Upper lobe of left lung (tissue), 6 donors: Measurements from ENCODE around the gene CAPN12. TPM values are rescaled to one million over a fixed set of nuclear protein-coding genes. Genes with fewer than 3 reads are reported as not detected.

ENCODE experiments used
- ATAC-seq, 2 donors: fragments of 200-7000 bp; cut with Tn5 transposase; one replicate each; pipeline ENCODE4 v1.9.1; 2022; ENCODE audit warnings: mild to moderate bottlenecking in 2 of 2, moderate library complexity in 2 of 2; ENCODE audit not compliant: low FRiP score in 2 of 2
- DNase-seq, 2 donors: peaks; one replicate each; pipeline ENCODE4 v3.0.0-alpha.2; 2019 to 2020
- H3K27ac ChIP-seq, 4 donors: fragments of 200-600 bp; sonication (generic); one replicate each; pipeline ENCODE4 v1.5.1; 2016 to 2019
- H3K27me3 ChIP-seq, 4 donors: fragments of 200-600 bp; sonication (generic); one replicate each; pipeline ENCODE4 v1.5.1; 2017 to 2019
- H3K36me3 ChIP-seq, 4 donors: fragments of 200-600 bp; sonication (generic); one replicate each; pipeline ENCODE4 v1.5.1; 2016 to 2019
- H3K4me1 ChIP-seq, 4 donors: fragments of 200-600 bp; sonication (generic); one replicate each; pipeline ENCODE4 v1.5.1; 2018 to 2019
- H3K4me3 ChIP-seq, 4 donors: fragments of 200-600 bp; sonication (generic); one replicate each; pipeline ENCODE4 v1.5.1; 2017 to 2019; ENCODE audit warnings: mild to moderate bottlenecking in 2 of 4, moderate library complexity in 1 of 4
- H3K9me3 ChIP-seq, 4 donors: fragments of 200-600 bp; sonication (generic); one replicate each; pipeline ENCODE4 v1.5.1; 2018 to 2019
- EP300 ChIP-seq, 4 donors: sonication (generic); formaldehyde crosslinking; IDR thresholded peaks; one replicate each; pipeline ENCODE4 v1.5.1; 2017; ENCODE audit warnings: antibody characterized with exemption in 4 of 4, control low read depth in 2 of 4
- POLR2A ChIP-seq, 4 donors: fragments of 450-650 bp; IDR thresholded peaks; one replicate each; pipeline ENCODE4 v1.5.1; 2016 to 2017; ENCODE audit warnings: antibody characterized with exemption in 4 of 4, mild to moderate bottlenecking in 2 of 4
- POLR2AphosphoS5 ChIP-seq, 2 donors: sonication (generic); formaldehyde crosslinking; IDR thresholded peaks; one replicate each; pipeline ENCODE4 v1.5.1; 2017; ENCODE audit warnings: antibody characterized with exemption in 2 of 2
- WGBS, 2 donors: methylation state at CpG; one replicate each; pipeline ENCODE4 v1.1.5; 2017 to 2018; 5-methylcytosine and 5-hydroxymethylcytosine counted together
- total RNA-seq, 6 donors: library from RNA; depleted of rRNA in 4 of 6; stranded (reverse); fragments of >200 nt in 4 of 6; gene quantifications; one replicate each; pipeline versions ENCODE4 v1.1.0 to v1.2.1, GENCODE V29; 2016 to 2021
- TF ChIP-seq, protein P1 (sequence below), 6 experiments: fragments of 450-650 bp in 4 of 6; fragments of 200-600 bp in 2 of 6; sonication (generic) in 2 of 6; IDR thresholded peaks; one replicate each; pipeline ENCODE4 v1.5.1; 2016 to 2019; ENCODE audit warnings: antibody characterized with exemption in 6 of 6
- donor health status: DM: no; HTN: no; CAD: no; lungs with moderate emphysema.
- donor health status: DM: no; HTN: yes; CAD: no; lungs with severe emphysema.

Gene CAPN12
- total RNA-seq, 6 donors from 2014 or later = 5.2 to 93.2 (median 11.1) TPM

DNA sequence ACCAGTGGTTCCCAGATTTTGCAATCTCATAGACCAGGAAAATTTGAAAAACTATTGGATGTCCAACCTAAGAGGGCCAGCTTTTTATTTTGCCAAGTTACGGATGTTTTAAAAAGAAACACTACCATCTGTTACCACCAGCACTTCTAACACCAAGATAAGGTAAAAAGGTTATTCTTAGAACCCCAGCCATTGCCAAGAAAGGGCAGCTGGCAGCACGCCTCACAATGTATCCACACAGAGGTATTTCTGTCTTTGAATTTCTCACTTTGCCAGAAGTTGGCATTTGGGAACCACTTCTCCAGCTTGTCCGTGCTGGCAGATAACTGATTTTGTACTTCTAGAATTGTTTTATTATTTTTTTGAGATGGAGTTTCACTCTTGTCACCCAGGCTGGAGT is 28.7 kb downstream of the CAPN12 start:
- Histone ChIP-seq H3K27ac (peak overlapping the region in 1 of 4 donors; percentile 14), H3K27me3 (no peaks in the 10 kb centered on the region), H3K36me3 (peaks cover 25 to 100% (median 94%) of the 10 kb centered on the region in 4 donors), H3K4me3 (no peak overlapping the region), H3K4me1 (peaks cover 33 to 50% (median 42%) of the 10 kb centered on the region in 4 donors), H3K9me3 (no peaks in the 10 kb centered on the region)
- no peak for ATAC-seq
- 84 to 87% methylated on average over 3 of the region's 3 CpGs for WGBS, 2 donors
- no peak for DNase-seq
- TF ChIP-seq EP300 (IDR thresholded peaks at IDR 0.05) (no peak), POLR2AphosphoS5 (IDR thresholded peaks at IDR 0.05) (no peak), POLR2A (IDR thresholded peaks at IDR 0.05) (no peak)
- TF ChIP-seq, protein P1, sequence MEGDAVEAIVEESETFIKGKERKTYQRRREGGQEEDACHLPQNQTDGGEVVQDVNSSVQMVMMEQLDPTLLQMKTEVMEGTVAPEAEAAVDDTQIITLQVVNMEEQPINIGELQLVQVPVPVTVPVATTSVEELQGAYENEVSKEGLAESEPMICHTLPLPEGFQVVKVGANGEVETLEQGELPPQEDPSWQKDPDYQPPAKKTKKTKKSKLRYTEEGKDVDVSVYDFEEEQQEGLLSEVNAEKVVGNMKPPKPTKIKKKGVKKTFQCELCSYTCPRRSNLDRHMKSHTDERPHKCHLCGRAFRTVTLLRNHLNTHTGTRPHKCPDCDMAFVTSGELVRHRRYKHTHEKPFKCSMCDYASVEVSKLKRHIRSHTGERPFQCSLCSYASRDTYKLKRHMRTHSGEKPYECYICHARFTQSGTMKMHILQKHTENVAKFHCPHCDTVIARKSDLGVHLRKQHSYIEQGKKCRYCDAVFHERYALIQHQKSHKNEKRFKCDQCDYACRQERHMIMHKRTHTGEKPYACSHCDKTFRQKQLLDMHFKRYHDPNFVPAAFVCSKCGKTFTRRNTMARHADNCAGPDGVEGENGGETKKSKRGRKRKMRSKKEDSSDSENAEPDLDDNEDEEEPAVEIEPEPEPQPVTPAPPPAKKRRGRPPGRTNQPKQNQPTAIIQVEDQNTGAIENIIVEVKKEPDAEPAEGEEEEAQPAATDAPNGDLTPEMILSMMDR (IDR thresholded peaks at IDR 0.05) = no peak

DNA sequence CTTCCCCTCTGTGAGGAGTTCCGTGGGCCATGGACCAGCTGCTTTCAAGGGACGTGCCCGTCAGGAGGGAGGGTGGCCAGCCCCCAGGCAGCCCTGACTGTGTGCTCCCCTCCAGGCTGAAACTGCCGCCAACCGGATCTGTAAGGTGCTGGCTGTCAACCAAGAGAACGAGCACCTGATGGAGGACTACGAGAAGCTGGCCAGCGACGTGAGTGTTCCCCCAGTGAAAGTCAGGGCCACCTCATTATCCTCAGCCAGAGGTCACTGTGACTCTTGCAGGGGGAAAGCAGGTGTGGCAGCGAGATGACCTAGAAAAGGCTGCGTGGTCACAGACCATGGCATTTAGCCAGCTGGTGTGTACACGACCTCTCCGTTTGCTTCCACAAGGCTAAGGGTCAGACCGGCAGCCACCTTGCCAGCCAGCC is 29.9 kb downstream of the CAPN12 start:
- ATAC-seq (no peak), DNase-seq (no peak)
- Histone ChIP-seq H3K27ac (peak overlapping the region in 3 of 4 donors; percentile 17 to 46 (median 43)), H3K9me3 (no peaks in the 10 kb centered on the region), H3K27me3 (no peaks in the 10 kb centered on the region), H3K4me3 (no peak overlapping the region), H3K4me1 (peaks cover 33 to 49% (median 40%) of the 10 kb centered on the region in 4 donors), H3K36me3 (peaks cover 28 to 100% (median 96%) of the 10 kb centered on the region in 4 donors)
- 87 to 95% methylated on average over 11 to 14 of the region's 14 CpGs for whole genome bisulfite sequencing, 2 donors
- TF ChIP-seq POLR2A (IDR thresholded peaks at IDR 0.05) (no peak), POLR2AphosphoS5 (IDR thresholded peaks at IDR 0.05) (no peak), EP300 (IDR thresholded peaks at IDR 0.05) (no peak)
- TF ChIP-seq, protein P1 (IDR thresholded peaks at IDR 0.05) = no peak

DNA sequence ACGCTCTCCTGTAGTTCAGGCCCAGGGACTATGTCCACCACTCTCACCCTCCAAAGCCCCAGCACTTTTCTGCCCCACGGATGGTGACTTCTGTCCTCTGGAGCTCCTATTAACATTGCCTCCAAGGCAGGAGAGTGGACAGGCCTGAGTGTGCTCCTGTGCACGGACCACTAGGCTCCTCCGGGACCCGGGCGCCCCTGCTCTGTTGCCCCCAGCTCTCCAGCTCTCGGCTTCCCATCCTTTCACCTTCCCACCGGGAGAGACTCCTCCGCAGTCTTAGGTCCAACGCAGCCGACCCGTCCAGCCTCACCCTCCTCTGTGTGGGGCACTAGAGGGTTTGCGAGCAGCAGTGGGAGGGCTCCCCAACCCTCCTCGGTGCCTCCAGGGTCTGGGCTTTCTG is 30.4 kb downstream of the CAPN12 start:
- DNase-seq = no peak
- TF ChIP-seq POLR2A (IDR thresholded peaks at IDR 0.05) (no peak), EP300 (IDR thresholded peaks at IDR 0.05) (no peak), POLR2AphosphoS5 (IDR thresholded peaks at IDR 0.05) (no peak)
- TF ChIP-seq, protein P1 (IDR thresholded peaks at IDR 0.05) = no peak
- Histone ChIP-seq H3K4me1 (peaks cover 33 to 49% (median 41%) of the 10 kb centered on the region in 4 donors), H3K27me3 (no peaks in the 10 kb centered on the region), H3K27ac (peak overlapping the region in 3 of 4 donors; percentile 36 to 46 (median 43)), H3K4me3 (no peak overlapping the region), H3K9me3 (no peaks in the 10 kb centered on the region), H3K36me3 (peaks cover 32 to 100% (median 97%) of the 10 kb centered on the region in 4 donors)
- 87 to 90% methylated on average over 13 to 14 of the region's 14 CpGs for WGBS, 2 donors
- ATAC-seq = no peak

DNA sequence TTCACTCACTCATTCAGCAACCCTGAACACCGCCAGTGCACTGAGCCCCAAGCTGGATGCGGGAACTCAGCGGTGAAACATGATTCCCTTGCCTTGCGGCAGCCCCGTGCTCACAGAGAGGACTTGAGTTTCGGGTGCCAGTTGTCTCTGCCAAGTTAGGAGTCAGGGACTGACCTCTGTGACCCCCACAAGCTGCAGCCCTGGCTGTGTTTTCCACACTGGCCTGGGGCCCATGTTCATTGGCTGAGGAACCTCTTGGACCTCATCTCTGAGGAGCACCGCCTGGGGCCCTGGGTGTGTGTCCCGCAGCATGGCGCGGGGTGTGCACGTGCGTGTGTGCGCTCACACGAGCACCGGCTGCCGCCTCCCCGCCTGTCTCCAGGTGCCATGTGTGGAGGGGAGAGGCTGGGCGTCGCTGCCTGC is 31.0 kb downstream of the CAPN12 start:
- peaks cover 34 to 100% (median 97%) of the 10 kb centered on the region in 4 donors for H3K36me3 ChIP-seq
- H3K27me3 ChIP-seq = no peaks in the 10 kb centered on the region
- no peaks in the 10 kb centered on the region for H3K9me3 ChIP-seq
- no peak overlapping the region for H3K4me3 ChIP-seq
- TF ChIP-seq POLR2A (IDR thresholded peaks at IDR 0.05) = no peak
- no peak for TF ChIP-seq POLR2AphosphoS5 (IDR thresholded peaks at IDR 0.05)
- no peak for TF ChIP-seq EP300 (IDR thresholded peaks at IDR 0.05)
- TF ChIP-seq, protein P1 (IDR thresholded peaks at IDR 0.05) = no peak
- 55 to 82% methylated on average over 16 to 19 of the region's 19 CpGs for WGBS, 2 donors
- peak overlapping the region in 3 of 4 donors; percentile 36 to 46 (median 36) for H3K27ac ChIP-seq
- peaks cover 35 to 49% (median 44%) of the 10 kb centered on the region in 4 donors for H3K4me1 ChIP-seq
- peak in 1 of 2 donors; percentile 75 for DNase-seq
- ATAC-seq = no peak
